Transverse colon (tissue), 4 donors: ENCODE data around the gene BPIFB1.

Source experiments
- CTCF ChIP-seq, 5 experiments: fragments of 200-600 bp in 3 of 5; fragments of 450-650 bp in 2 of 5; sonication (generic) in 3 of 5; IDR thresholded peaks; 1 replicate in 2 of 5; 2 replicates in 3 of 5; pipeline ENCODE4 v1.5.1; 2016 to 2017; ENCODE audit warnings: antibody characterized with exemption in 5 of 5, inconsistent platforms in 3 of 5, mild to moderate bottlenecking in 2 of 5, moderate library complexity in 1 of 5
- EP300 ChIP-seq: sonication (generic); formaldehyde crosslinking; IDR thresholded peaks from one replicate; pipeline ENCODE4 v1.6.1; 2017; ENCODE audit warnings: antibody characterized with exemption, low read depth
- POLR2AphosphoS5 ChIP-seq, 3 donors: sonication (generic); formaldehyde crosslinking; IDR thresholded peaks; one replicate each; pipeline ENCODE4 v1.6.1; 2016; ENCODE audit warnings: antibody characterized with exemption in 3 of 3

DNA sequence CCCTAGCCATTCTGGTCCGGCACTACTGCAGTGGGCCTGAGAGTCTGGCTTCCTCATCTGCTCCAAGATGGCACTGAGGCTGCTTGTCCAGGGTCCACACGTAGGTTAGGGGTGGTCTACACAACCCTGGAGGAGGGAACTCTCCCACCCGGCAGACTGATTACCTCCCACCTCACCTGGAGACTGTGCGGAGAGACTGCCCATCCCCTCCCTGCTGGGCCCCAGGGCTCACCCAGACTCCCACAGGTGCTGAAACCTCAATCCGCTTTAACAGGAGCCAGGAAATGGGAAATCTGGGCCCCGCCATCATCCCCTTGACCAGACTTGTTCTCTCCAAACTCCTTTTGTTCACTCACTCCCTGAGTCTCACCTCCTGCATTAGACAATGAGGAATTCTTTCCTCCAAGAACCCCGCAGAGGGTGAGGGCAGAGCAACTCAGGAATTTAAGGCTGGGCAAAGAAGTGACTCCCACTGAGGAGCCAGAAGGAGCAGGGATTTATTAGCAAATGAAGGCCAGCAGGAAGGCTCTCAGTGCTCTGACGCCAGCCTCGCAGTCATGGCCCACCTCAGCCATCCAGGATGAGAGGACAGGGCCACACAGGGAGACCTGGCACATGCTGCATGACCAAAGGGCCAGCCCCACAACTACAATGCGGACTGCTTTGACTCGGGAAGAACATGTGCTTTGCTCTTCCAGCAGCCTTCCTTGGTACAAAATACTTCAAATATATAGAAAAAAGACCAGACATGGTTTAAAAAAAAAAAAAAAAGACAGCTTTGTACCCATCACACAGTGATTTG is 65.3 kb downstream of the BPIFB1 start:
- TF ChIP-seq CTCF (IDR thresholded peaks at IDR 0.05): no peak
- no peak for TF ChIP-seq POLR2AphosphoS5 (IDR thresholded peaks at IDR 0.05)
- TF ChIP-seq EP300: no peak
